GM21390 (cell line): ENCODE measurements around the gene LOX.

ENCODE experiments used
- ATAC-seq: cut with Tn5 transposase; IDR thresholded peaks from one replicate; pipeline ENCODE4 v1.9.1; 2021; ENCODE audit not compliant: unreplicated experiment

Gene LOX

GRCh38 chr5:122054266-122054665 lies 23.8 kb downstream of the LOX start:
- ATAC-seq = no peak

GRCh38 chr5:122053181-122054109 lies 24.6 kb downstream of the LOX start:
- ATAC-seq = no peak

GRCh38 chr5:122051569-122051968 lies 26.5 kb downstream of the LOX start:
- ATAC-seq = no peak

- no peak for ATAC-seq
Measured at GRCh38 chr5:122050959-122051358, 27.1 kb downstream of the LOX start.

- no peak for ATAC-seq
Measured at GRCh38 chr5:122040636-122041302, 37.3 kb downstream of the LOX start.

GRCh38 chr5:122036326-122036725 lies 41.7 kb downstream of the LOX start:
- ATAC-seq = no peak

GRCh38 chr5:122035913-122036312 lies 42.1 kb downstream of the LOX start:
- no peak for ATAC-seq

- ATAC-seq = no peak
Measured at GRCh38 chr5:122031836-122032235, 46.2 kb downstream of the LOX start.

- no peak for ATAC-seq
Measured at GRCh38 chr5:122030251-122030650, 47.8 kb downstream of the LOX start.

- ATAC-seq = no peak
Measured at GRCh38 chr5:122029818-122030217, 48.2 kb downstream of the LOX start.

- no peak for ATAC-seq
Measured at GRCh38 chr5:122022966-122023365, 55.1 kb downstream of the LOX start.

GRCh38 chr5:122019919-122020590 lies 58.0 kb downstream of the LOX start:
- ATAC-seq = no peak

GRCh38 chr5:122015471-122015870 lies 62.6 kb downstream of the LOX start:
- ATAC-seq = no peak

GRCh38 chr5:122014236-122014935 lies 63.7 kb downstream of the LOX start:
- no peak for ATAC-seq
